IPS-NIHi7 (cell line): ENCODE results near the gene MCM3AP.
"Not testable (repeated sequence)": the region's sequence is repeated elsewhere in the genome, so short reads cannot be mapped to it uniquely, and the experiment has no call there.

ENCODE experiments used
- DNase-seq: peaks from one replicate; pipeline ENCODE4 v3.0.0; 2012; ENCODE audit warnings: mixed read lengths; ENCODE audit errors: extremely low spot score

The MCM3AP gene

GRCh38 chr21:46243960-46244361 is 41.5 kb downstream of the MCM3AP start:
- no peak for DNase-seq

- no peak for DNase-seq
These were observed 42.1 kb downstream of the MCM3AP start for GRCh38 chr21:46243325-46243724.

- DNase-seq, result not testable (repeated sequence)
These were observed 43.8 kb downstream of the MCM3AP start for GRCh38 chr21:46241577-46241976.

- no peak for DNase-seq
These were observed 45.5 kb downstream of the MCM3AP start for GRCh38 chr21:46239817-46240325.

- no peak for DNase-seq
These were observed 47.9 kb downstream of the MCM3AP start for GRCh38 chr21:46237474-46237873.

- DNase-seq, result no peak
These were observed 50.9 kb downstream of the MCM3AP start for GRCh38 chr21:46234436-46234950.

- DNase-seq, result no peak
These were observed 55.5 kb downstream of the MCM3AP start for GRCh38 chr21:46229923-46230260.

GRCh38 chr21:46229133-46229922 is 56.1 kb downstream of the MCM3AP start:
- DNase-seq, result peak; percentile 75

- peak; percentile 99 for DNase-seq
These were observed 56.9 kb downstream of the MCM3AP start, which contains the start of gene LSS for GRCh38 chr21:46228345-46229051. LSS (minus strand) TSS chr21:46228774; CDS start chr21:46228745, 29 bp downstream.

- DNase-seq, result no peak
These were observed 57.5 kb downstream of the MCM3AP start for GRCh38 chr21:46227811-46228344.

- no peak for DNase-seq
These were observed 58.4 kb downstream of the MCM3AP start for GRCh38 chr21:46226920-46227599.

- DNase-seq, result no peak
These were observed 59.3 kb downstream of the MCM3AP start for GRCh38 chr21:46226146-46226545.

- not testable (repeated sequence) for DNase-seq
These were observed 61.8 kb downstream of the MCM3AP start for GRCh38 chr21:46223661-46224060.

GRCh38 chr21:46223217-46223616 is 62.2 kb downstream of the MCM3AP start:
- DNase-seq, result no peak

GRCh38 chr21:46222436-46223116 is 62.8 kb downstream of the MCM3AP start:
- DNase-seq, result no peak

GRCh38 chr21:46221664-46222435 is 63.6 kb downstream of the MCM3AP start:
- no peak for DNase-seq

GRCh38 chr21:46220847-46221246 is 64.6 kb downstream of the MCM3AP start:
- no peak for DNase-seq

- DNase-seq, result no peak
These were observed 65.1 kb downstream of the MCM3AP start for GRCh38 chr21:46220275-46220810.

GRCh38 chr21:46219591-46220239 is 65.7 kb downstream of the MCM3AP start:
- DNase-seq, result no peak
